CD14-positive monocyte (primary cell): Measurements from ENCODE around the gene RYR2. TPM values are rescaled to one million over a fixed set of nuclear protein-coding genes. Genes with fewer than 3 reads are reported as not detected.

Experiments used
- DNase-seq, 3 donors: peaks; one replicate each; pipeline ENCODE4 v3.0.0-alpha.2; 2011 to 2022
- H2AFZ ChIP-seq: 2 replicates; pipeline ENCODE4 v1.6.0; 2012; ENCODE audit warnings: mild to moderate bottlenecking, low read depth, low read length, inconsistent platforms; ENCODE audit not compliant: insufficient read depth, poor library complexity, severe bottlenecking
- H3K27ac ChIP-seq, 2 donors: 1 replicate in 1 of 2; 2 replicates in 1 of 2; pipeline ENCODE4 v1.5.1; 2012 to 2013; ENCODE audit warnings: low read length in 2 of 2, control low read depth in 1 of 2, inconsistent platforms in 1 of 2, low read depth in 1 of 2, mild to moderate bottlenecking in 1 of 2
- H3K27me3 ChIP-seq, 2 donors: one replicate each; pipeline versions ENCODE4 v1.6.0 to v1.6.1; 2011 to 2013; ENCODE audit warnings: low read length in 2 of 2; ENCODE audit not compliant: control insufficient read depth in 2 of 2, insufficient read depth in 2 of 2
- H3K36me3 ChIP-seq, 2 donors: replicated peaks in 1 of 2; 1 replicate in 1 of 2; 2 replicates in 1 of 2; pipeline versions ENCODE4 v1.5.1 to v1.6.1; 2012 to 2013; ENCODE audit warnings: low read length in 2 of 2, control low read depth in 1 of 2, inconsistent platforms in 1 of 2, mild to moderate bottlenecking in 1 of 2; ENCODE audit not compliant: insufficient read depth in 2 of 2, control insufficient read depth in 1 of 2
- H3K4me1 ChIP-seq, 2 donors: 1 replicate in 1 of 2; 2 replicates in 1 of 2; pipeline versions ENCODE4 v1.5.1 to v1.6.1; 2012 to 2013; ENCODE audit warnings: low read length in 2 of 2, control low read depth in 1 of 2, inconsistent platforms in 1 of 2, mild to moderate bottlenecking in 1 of 2, moderate library complexity in 1 of 2; ENCODE audit not compliant: insufficient read depth in 2 of 2, control insufficient read depth in 1 of 2
- H3K4me2 ChIP-seq: replicated peaks from 2 replicates; pipeline ENCODE3; 2012; ENCODE audit warnings: low read length, moderate library complexity, mild to moderate bottlenecking; ENCODE audit not compliant: poor library complexity, severe bottlenecking; ENCODE audit errors: extremely low read depth
- H3K4me3 ChIP-seq, 3 experiments: fragments of 200-600 bp in 1 of 3; sonication (generic) in 1 of 3; replicated peaks in 1 of 3; 1 replicate in 2 of 3; 2 replicates in 1 of 3; pipeline ENCODE4 v1.5.1; 2011 to 2013; ENCODE audit warnings: low read length in 3 of 3, mild to moderate bottlenecking in 3 of 3, control low read depth in 2 of 3, low read depth in 2 of 3, inconsistent platforms in 1 of 3, moderate library complexity in 1 of 3
- H3K79me2 ChIP-seq: 2 replicates; pipeline ENCODE4 v1.6.0; 2012; ENCODE audit warnings: mild to moderate bottlenecking, control low read depth, inconsistent platforms, low read length, moderate library complexity; ENCODE audit not compliant: insufficient read depth
- H3K9ac ChIP-seq: 2 replicates; pipeline ENCODE4 v1.6.0; 2017; ENCODE audit warnings: low read length, mild to moderate bottlenecking; ENCODE audit not compliant: insufficient read depth, poor library complexity, severe bottlenecking
- H3K9me3 ChIP-seq, 2 donors: replicated peaks in 1 of 2; 1 replicate in 1 of 2; 2 replicates in 1 of 2; pipeline versions ENCODE4 v1.5.1 to v1.6.1; 2012 to 2013; ENCODE audit warnings: low read length in 2 of 2, control low read depth in 1 of 2; ENCODE audit not compliant: control insufficient read depth in 1 of 2, insufficient read depth in 1 of 2
- H4K20me1 ChIP-seq: 2 replicates; pipeline ENCODE4 v1.6.0; 2012; ENCODE audit warnings: mild to moderate bottlenecking, low read length, control low read depth, moderate library complexity; ENCODE audit not compliant: insufficient read depth
- H3K27ac Mint-ChIP-seq, 7 donors: one replicate each; pipeline ENCODE4 v1.8.0; 2020; ENCODE audit warnings: mild to moderate bottlenecking in 7 of 7, mixed read lengths in 7 of 7, moderate library complexity in 6 of 7, inconsistent platforms in 2 of 7
- H3K27me3 Mint-ChIP-seq, 3 donors: one replicate each; pipeline ENCODE4 v1.8.0; 2021 to 2022; ENCODE audit warnings: low read depth in 3 of 3, mild to moderate bottlenecking in 3 of 3, mixed read lengths in 3 of 3, moderate library complexity in 3 of 3, inconsistent platforms in 1 of 3
- H3K36me3 Mint-ChIP-seq, 2 donors: one replicate each; pipeline ENCODE4 v1.8.0; 2020; ENCODE audit warnings: mixed read lengths in 2 of 2, inconsistent platforms in 1 of 2, mild to moderate bottlenecking in 1 of 2
- H3K4me1 Mint-ChIP-seq: one replicate; pipeline ENCODE4 v1.8.0; 2020; ENCODE audit warnings: mild to moderate bottlenecking, mixed read lengths
- H3K4me3 Mint-ChIP-seq, 2 donors: one replicate each; pipeline ENCODE4 v1.8.0; 2020; ENCODE audit warnings: mild to moderate bottlenecking in 2 of 2, mixed read lengths in 2 of 2, moderate library complexity in 1 of 2
- H3K9me3 Mint-ChIP-seq, 7 donors: one replicate each; pipeline ENCODE4 v1.8.0; 2020 to 2022; ENCODE audit warnings: mixed read lengths in 7 of 7, mild to moderate bottlenecking in 6 of 7, moderate library complexity in 6 of 7, inconsistent platforms in 2 of 7
- WGBS: methylation state at CpG from one replicate; pipeline ENCODE4 v1.1.5; 2013; ENCODE audit warnings: missing lambda C conversion rate; ENCODE audit not compliant: insufficient coverage; 5-methylcytosine and 5-hydroxymethylcytosine counted together
- intact Hi-C, 2 donors: fragments of 100-400 bp; cut with micrococcal nuclease; formaldehyde crosslinking; loops; one replicate each; pipeline versions ENCODE4 v1.15.0 to v1.15.1; 2023
- polyA plus RNA-seq, 3 donors: library from polyadenylated mRNA; depleted of rRNA in 1 of 3; unstranded in 2 of 3; stranded (reverse) in 1 of 3; fragments of 300-500 nt in 2 of 3; fragments of >200 nt in 1 of 3; fragmentation: Illumina TruSeq in 2 of 3; gene quantifications; 1 replicate in 2 of 3; 2 replicates in 1 of 3; pipeline ENCODE4 v1.2.3, GENCODE V29; 2012 to 2021
- TF ChIP-seq, protein P1 (sequence below): fragments of 200-600 bp; IDR thresholded peaks from one replicate; pipeline ENCODE4 v1.8.0; 2022; ENCODE audit warnings: antibody characterized with exemption, mild to moderate bottlenecking

Gene RYR2
- polyA plus RNA-seq, 3 donors, result not detected

DNA sequence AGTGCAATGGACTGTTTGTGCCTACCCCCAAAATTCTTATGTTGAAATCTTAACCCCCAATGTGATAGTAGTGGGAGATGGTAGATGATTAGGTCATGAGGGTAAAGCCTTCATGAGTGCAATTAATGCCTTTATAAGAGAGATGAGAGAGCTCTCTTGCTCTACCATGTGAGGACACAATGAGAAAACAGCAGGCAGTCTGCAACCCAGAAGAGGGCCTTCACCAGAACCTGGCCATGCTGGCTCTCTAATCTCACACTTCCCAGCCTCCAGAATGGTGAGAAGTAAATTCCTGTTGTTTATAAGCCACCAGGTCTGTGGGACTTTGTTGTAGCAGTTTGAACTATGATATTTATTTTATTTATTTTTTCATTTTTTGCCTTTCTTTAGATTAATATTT, 21.0 kb downstream of the RYR2 start:
- intact Hi-C loops, result no loop called here
- Mint-ChIP-seq H3K36me3 (no peaks in the 10 kb centered on the region), H3K4me3 (no peak overlapping the region), H3K27ac (no peak overlapping the region), H3K27me3 (peaks cover 0 to 3% (median 2%) of the 10 kb centered on the region in 3 donors), H3K4me1 (no peaks in the 10 kb centered on the region), H3K9me3 (peaks cover 0 to 9% (median 7%) of the 10 kb centered on the region in 7 donors)
- no peaks in the 10 kb centered on the region for H4K20me1 ChIP-seq
- no peaks in the 10 kb centered on the region for H3K36me3 ChIP-seq
- H3K9ac ChIP-seq, result no peak overlapping the region
- no peak overlapping the region for H2AFZ ChIP-seq
- no peak overlapping the region for H3K27ac ChIP-seq
- H3K9me3 ChIP-seq, result no peaks in the 10 kb centered on the region
- TF ChIP-seq, protein P1, sequence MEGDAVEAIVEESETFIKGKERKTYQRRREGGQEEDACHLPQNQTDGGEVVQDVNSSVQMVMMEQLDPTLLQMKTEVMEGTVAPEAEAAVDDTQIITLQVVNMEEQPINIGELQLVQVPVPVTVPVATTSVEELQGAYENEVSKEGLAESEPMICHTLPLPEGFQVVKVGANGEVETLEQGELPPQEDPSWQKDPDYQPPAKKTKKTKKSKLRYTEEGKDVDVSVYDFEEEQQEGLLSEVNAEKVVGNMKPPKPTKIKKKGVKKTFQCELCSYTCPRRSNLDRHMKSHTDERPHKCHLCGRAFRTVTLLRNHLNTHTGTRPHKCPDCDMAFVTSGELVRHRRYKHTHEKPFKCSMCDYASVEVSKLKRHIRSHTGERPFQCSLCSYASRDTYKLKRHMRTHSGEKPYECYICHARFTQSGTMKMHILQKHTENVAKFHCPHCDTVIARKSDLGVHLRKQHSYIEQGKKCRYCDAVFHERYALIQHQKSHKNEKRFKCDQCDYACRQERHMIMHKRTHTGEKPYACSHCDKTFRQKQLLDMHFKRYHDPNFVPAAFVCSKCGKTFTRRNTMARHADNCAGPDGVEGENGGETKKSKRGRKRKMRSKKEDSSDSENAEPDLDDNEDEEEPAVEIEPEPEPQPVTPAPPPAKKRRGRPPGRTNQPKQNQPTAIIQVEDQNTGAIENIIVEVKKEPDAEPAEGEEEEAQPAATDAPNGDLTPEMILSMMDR, result no peak
- H3K79me2 ChIP-seq, result no peaks in the 10 kb centered on the region
- no peak for DNase-seq
- H3K4me2 ChIP-seq, result no peak overlapping the region
- H3K27me3 ChIP-seq, result no peaks in the 10 kb centered on the region
- H3K4me3 ChIP-seq, result no peak overlapping the region
- H3K4me1 ChIP-seq, result no peaks in the 10 kb centered on the region

DNA sequence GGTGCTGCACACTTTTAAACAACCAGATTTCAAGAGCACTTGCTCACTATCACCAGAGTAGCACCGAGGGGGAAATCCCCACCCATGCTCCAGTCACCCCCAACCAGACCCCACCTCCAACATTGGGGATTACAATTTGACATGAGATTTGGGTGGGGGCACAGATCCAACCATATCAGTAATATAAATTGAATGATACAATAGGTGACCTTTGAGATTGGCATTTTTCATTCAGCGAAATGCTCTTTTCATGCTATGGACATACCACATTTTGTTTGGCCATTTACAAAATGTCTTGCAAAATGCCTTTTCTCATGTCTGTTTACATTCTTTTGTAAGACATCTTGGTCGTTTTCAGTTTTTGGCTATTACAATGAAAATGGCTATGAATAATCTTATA, 23.9 kb downstream of the RYR2 start:
- Histone ChIP-seq H3K4me2 (no peak overlapping the region), H3K27ac (no peak overlapping the region), H4K20me1 (no peaks in the 10 kb centered on the region), H3K9me3 (no peaks in the 10 kb centered on the region), H3K27me3 (no peaks in the 10 kb centered on the region), H2AFZ (no peak overlapping the region), H3K9ac (no peak overlapping the region), H3K79me2 (no peaks in the 10 kb centered on the region), H3K4me1 (no peaks in the 10 kb centered on the region), H3K4me3 (no peak overlapping the region), H3K36me3 (no peaks in the 10 kb centered on the region)
- H3K9me3 Mint-ChIP-seq, result peaks cover 0 to 10% (median 8%) of the 10 kb centered on the region in 7 donors
- DNase-seq, result no peak
- no peaks in the 10 kb centered on the region for H3K4me1 Mint-ChIP-seq
- H3K4me3 Mint-ChIP-seq, result no peak overlapping the region
- TF ChIP-seq, protein P1, result no peak
- peaks cover 0 to 3% (median 2%) of the 10 kb centered on the region in 3 donors for H3K27me3 Mint-ChIP-seq
- H3K36me3 Mint-ChIP-seq, result no peaks in the 10 kb centered on the region
- WGBS, result no CpG with 5 or more reads among the region's 3 CpGs
- intact Hi-C loops, result no loop called here
- H3K27ac Mint-ChIP-seq, result peak overlapping the region in 1 of 7 donors; percentile 55
